Keratinocyte (primary cell): ENCODE data around the gene BRD3OS.

ENCODE experiments used
- EZH2 ChIP-seq: IDR thresholded peaks from one replicate; pipeline ENCODE4 v1.6.1; 2012; ENCODE audit warnings: inconsistent platforms, mild to moderate bottlenecking, low read length, moderate library complexity
- TF ChIP-seq, protein P1 (sequence below), 3 experiments: IDR thresholded peaks in 1 of 3; conservative IDR thresholded peaks in 1 of 3; optimal IDR thresholded peaks in 1 of 3; 2 replicates in 2 of 3; 3 replicates in 1 of 3; pipeline versions ENCODE3 to v1.5.1; 2011; ENCODE audit warnings: low read length in 3 of 3, mild to moderate bottlenecking in 3 of 3, moderate library complexity in 2 of 3, control low read depth in 1 of 3, inconsistent platforms in 1 of 3; ENCODE audit not compliant: insufficient read depth in 2 of 3; ENCODE audit errors: extremely low read depth in 1 of 3

- TF ChIP-seq, protein P1, sequence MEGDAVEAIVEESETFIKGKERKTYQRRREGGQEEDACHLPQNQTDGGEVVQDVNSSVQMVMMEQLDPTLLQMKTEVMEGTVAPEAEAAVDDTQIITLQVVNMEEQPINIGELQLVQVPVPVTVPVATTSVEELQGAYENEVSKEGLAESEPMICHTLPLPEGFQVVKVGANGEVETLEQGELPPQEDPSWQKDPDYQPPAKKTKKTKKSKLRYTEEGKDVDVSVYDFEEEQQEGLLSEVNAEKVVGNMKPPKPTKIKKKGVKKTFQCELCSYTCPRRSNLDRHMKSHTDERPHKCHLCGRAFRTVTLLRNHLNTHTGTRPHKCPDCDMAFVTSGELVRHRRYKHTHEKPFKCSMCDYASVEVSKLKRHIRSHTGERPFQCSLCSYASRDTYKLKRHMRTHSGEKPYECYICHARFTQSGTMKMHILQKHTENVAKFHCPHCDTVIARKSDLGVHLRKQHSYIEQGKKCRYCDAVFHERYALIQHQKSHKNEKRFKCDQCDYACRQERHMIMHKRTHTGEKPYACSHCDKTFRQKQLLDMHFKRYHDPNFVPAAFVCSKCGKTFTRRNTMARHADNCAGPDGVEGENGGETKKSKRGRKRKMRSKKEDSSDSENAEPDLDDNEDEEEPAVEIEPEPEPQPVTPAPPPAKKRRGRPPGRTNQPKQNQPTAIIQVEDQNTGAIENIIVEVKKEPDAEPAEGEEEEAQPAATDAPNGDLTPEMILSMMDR (optimal IDR thresholded peaks at IDR 0.05 in 1 of 3, IDR thresholded peaks at IDR 0.05 in 1 of 3, conservative IDR thresholded peaks at IDR 0.05 in 1 of 3; ENCODE audit: extremely low read depth in 1 of 3, insufficient read depth in 2 of 3, low read length in 3 of 3): no peak
- TF ChIP-seq EZH2: no peak
Observed at GRCh38 chr9:133989625-133990365, 35.5 kb upstream of the BRD3OS start.
